Subcutaneous adipose tissue (tissue), 4 donors: ENCODE measurements around the gene AGAP1. TPM values are rescaled to one million over a fixed set of nuclear protein-coding genes. Genes with fewer than 3 reads are reported as not detected.

ENCODE experiments used
- total RNA-seq, 4 donors: library from RNA; depleted of rRNA; stranded (reverse); fragments of >200 nt; gene quantifications; one replicate each; pipeline ENCODE4 v1.1.0, GENCODE V29; 2016
- TF ChIP-seq, protein P1 (sequence below): fragments of 450-650 bp; IDR thresholded peaks from one replicate; pipeline ENCODE4 v1.5.1; 2016; ENCODE audit warnings: low read depth, mild to moderate bottlenecking, control low read depth, antibody characterized with exemption, moderate library complexity

The AGAP1 gene
- total RNA-seq, 4 donors from 2014 or later, result 13.6 to 26.3 (median 23.6) TPM

DNA sequence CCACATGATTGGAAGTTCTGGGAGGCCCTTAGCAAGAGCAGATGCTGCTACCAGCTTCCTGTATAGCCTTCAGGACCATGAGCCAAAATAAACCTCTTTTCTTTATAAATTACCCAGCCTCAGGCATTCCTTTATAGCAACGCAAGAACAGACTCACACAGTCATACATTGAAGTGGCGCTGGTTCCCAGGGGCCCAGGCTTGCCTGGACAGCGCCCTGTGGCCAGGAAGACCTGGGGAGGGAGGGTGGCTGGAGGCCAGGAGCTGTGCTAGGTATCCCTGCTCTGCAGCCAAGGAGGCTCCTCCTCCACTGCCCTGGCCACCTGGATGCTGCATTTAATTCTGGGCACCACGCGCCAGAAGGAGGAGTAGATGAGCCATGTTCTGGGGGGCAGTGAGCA is 98.1 kb downstream of the AGAP1 start:
- TF ChIP-seq, protein P1, sequence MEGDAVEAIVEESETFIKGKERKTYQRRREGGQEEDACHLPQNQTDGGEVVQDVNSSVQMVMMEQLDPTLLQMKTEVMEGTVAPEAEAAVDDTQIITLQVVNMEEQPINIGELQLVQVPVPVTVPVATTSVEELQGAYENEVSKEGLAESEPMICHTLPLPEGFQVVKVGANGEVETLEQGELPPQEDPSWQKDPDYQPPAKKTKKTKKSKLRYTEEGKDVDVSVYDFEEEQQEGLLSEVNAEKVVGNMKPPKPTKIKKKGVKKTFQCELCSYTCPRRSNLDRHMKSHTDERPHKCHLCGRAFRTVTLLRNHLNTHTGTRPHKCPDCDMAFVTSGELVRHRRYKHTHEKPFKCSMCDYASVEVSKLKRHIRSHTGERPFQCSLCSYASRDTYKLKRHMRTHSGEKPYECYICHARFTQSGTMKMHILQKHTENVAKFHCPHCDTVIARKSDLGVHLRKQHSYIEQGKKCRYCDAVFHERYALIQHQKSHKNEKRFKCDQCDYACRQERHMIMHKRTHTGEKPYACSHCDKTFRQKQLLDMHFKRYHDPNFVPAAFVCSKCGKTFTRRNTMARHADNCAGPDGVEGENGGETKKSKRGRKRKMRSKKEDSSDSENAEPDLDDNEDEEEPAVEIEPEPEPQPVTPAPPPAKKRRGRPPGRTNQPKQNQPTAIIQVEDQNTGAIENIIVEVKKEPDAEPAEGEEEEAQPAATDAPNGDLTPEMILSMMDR, result no peak

DNA sequence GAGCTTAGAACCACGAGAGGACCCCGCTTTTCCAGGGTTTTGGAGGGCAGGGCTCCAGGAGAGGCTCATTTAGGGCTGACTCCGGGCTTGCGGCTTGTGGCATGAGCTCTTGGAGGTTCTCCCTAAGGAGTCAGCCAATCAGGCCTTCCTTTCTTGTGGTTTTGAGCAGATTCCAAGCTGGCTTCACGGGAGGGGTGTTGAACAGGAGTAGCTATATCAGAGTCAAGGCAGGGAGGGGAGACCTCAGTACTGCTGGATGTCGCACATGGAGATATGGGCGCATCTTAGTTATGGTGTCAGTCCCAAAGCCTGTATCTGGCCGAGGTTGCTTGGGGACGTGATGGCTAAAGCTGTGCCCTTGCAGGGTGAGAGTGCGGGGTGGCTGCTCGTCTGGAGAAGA is 98.6 kb downstream of the AGAP1 start:
- TF ChIP-seq, protein P1, result no peak

DNA sequence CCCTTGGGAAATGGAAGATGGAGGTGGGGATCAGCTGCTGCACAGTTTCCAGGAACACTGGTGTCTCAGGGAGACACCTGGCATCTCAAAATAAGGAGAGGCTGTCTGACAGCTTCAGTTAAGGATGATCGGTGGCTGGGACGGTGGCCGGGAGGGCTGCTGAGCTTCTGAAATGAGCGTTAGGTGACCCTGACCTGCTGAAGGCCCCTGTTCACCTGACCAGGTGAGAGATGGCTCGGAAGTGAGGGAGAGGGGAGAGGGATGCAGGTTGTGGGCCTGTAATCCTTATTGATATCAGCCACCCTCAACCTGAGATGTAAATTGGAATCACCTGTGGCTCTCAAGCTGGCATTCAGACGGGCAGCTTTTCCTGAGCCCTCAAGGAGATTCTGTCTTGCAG is 99.0 kb downstream of the AGAP1 start:
- TF ChIP-seq, protein P1, result no peak

DNA sequence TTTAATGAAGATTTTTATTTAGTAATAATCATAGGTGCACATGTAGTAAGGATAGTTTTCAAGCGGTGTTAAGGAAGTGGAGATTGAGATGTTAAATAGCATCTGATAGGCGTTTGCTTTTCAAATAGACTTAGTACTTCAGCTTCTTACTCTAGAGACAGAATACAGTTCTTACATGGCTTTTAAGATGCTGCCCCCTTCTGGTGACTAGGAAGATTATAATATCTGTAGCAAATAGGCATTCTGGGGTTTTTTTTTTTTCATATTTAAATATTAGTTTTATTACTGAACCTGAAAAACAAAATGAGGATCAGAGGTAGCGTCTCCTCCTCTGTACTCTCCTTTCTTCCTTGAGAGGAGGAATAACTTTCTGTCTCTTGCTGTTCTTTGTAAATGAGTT is 100.2 kb downstream of the AGAP1 start:
- TF ChIP-seq, protein P1, result no peak

DNA sequence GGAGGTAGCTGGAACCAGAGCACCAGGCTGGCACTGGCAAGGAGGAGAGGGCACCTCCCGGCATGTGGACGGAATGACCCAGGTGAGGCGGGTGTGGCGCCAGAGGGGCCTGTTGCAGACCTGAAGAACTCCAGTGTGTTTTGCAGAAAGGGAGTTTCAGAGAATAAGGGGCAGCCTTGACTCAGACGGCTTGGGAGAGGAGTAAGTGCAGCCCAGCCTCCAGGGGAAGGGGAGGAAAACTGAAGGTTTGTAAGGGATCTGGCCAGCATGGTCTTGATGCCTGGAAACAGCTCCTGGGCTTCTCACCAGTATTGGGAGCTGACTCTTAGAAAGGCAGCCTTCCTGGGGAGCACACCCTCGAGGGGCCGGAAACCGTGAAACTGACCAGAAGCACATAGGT is 101.1 kb downstream of the AGAP1 start:
- TF ChIP-seq, protein P1, result no peak

DNA sequence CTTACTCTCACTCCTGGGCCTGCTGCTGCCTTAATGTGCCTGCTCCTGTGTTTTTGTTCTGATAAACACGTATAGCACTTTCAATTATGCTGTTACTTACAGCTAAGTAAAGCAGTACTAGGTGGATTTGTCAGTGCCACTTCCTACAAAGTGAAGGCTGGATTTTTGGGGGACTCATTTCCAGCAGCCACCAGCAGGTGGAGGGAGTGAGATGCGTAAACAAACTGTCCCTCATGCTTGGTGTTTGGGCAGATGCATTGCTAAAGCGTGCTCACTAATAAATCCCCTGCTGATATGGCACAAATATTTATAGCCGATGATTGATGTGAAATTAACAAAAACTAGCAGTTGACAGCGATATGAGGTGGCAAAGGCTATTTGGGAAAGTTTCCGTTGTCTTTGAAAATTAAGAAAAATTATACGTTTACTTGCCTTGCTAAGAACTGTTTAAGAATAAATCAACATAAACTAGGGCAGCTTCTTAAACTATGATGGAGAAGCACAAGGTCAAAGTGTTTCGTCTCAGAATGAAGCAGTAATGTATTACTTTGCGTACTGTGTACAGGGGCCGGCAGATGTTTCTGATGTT is 101.7 kb downstream of the AGAP1 start:
- TF ChIP-seq, protein P1, result no peak

DNA sequence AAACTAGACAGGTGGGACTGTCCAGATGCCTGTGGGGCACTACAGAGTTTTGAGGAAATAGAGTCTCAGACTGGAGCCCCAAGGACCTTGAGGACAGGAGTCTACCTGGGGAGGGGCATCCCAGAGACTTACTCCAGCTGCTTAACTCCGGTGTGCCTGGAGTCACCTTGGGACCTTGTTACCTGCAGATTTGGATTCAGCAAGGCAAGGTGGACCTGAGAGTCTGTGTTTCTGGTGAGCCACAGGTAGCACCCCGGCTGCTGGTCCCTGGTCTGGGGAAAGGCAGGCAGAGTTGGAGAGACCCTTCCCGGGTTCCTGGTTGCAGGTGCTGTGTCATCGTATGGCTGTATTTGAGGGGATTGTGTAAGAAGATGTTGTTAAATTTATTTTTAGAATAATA is 102.4 kb downstream of the AGAP1 start:
- TF ChIP-seq, protein P1, result no peak
